Activated CD8-positive, alpha-beta memory T cell treated with anti-CD3 and anti-CD28 coated beads, Interleukin-2, amount 50 U/mL, for 4 hours (primary cell): Measurements from ENCODE around the gene SLC6A13.
A peak's percentile ranks its signal among the peaks of the same experiment; 100 is the strongest.
"Not testable (repeated sequence)": the region's sequence is repeated elsewhere in the genome, so short reads cannot be mapped to it uniquely, and the experiment has no call there.

Experiments
- DNase-seq: peaks from one replicate; pipeline ENCODE4 v3.0.0-alpha.2; 2020

The SLC6A13 gene

GRCh38 chr12:232731-233614 lies 29.7 kb downstream of the SLC6A13 start:
- DNase-seq = no peak

GRCh38 chr12:230925-231671 lies 31.5 kb downstream of the SLC6A13 start:
- no peak for DNase-seq

- DNase-seq = no peak
Measured at GRCh38 chr12:229441-230191, 33.0 kb downstream of the SLC6A13 start.

- no peak for DNase-seq
Measured at GRCh38 chr12:228846-229200, 33.8 kb downstream of the SLC6A13 start.

- DNase-seq = no peak
Measured at GRCh38 chr12:227923-228845, 34.5 kb downstream of the SLC6A13 start.

- no peak for DNase-seq
Measured at GRCh38 chr12:227286-227915, 35.2 kb downstream of the SLC6A13 start.

- DNase-seq = no peak
Measured at GRCh38 chr12:226401-226800, 36.2 kb downstream of the SLC6A13 start.

GRCh38 chr12:225012-225411 lies 37.6 kb downstream of the SLC6A13 start:
- no peak for DNase-seq

GRCh38 chr12:224330-224729 lies 38.3 kb downstream of the SLC6A13 start:
- no peak for DNase-seq

GRCh38 chr12:223841-224240 lies 38.8 kb downstream of the SLC6A13 start:
- no peak for DNase-seq

GRCh38 chr12:221736-222135 lies 40.9 kb downstream of the SLC6A13 start:
- DNase-seq = no peak

GRCh38 chr12:220946-221550 lies 41.6 kb downstream of the SLC6A13 start:
- no peak for DNase-seq

- no peak for DNase-seq
Measured at GRCh38 chr12:220491-220890, 42.1 kb downstream of the SLC6A13 start.

GRCh38 chr12:219891-220352 lies 42.7 kb downstream of the SLC6A13 start:
- DNase-seq = peak; percentile 27

- no peak for DNase-seq
Measured at GRCh38 chr12:218728-219590, 43.7 kb downstream of the SLC6A13 start.

GRCh38 chr12:218221-218620 lies 44.4 kb downstream of the SLC6A13 start:
- no peak for DNase-seq

- DNase-seq = not testable (repeated sequence)
Measured at GRCh38 chr12:217029-217428, 45.6 kb downstream of the SLC6A13 start.

- DNase-seq = no peak
Measured at GRCh38 chr12:215116-215515, 47.5 kb downstream of the SLC6A13 start.

GRCh38 chr12:214003-214741 lies 48.5 kb downstream of the SLC6A13 start, which contains the start of gene SLC6A12:
TSS of gene SLC6A12 (minus strand) at chr12:214157. CDS start at chr12:209986, 4,171 bp downstream.
- DNase-seq = no peak
